Activated T-cell treated with anti-CD3 and anti-CD28 coated beads for 4 hours (primary cell): ENCODE measurements around the gene STK33.

Experiments
- DNase-seq: peaks from one replicate; pipeline ENCODE4 v3.0.0-alpha.2; 2020

The STK33 gene

DNA sequence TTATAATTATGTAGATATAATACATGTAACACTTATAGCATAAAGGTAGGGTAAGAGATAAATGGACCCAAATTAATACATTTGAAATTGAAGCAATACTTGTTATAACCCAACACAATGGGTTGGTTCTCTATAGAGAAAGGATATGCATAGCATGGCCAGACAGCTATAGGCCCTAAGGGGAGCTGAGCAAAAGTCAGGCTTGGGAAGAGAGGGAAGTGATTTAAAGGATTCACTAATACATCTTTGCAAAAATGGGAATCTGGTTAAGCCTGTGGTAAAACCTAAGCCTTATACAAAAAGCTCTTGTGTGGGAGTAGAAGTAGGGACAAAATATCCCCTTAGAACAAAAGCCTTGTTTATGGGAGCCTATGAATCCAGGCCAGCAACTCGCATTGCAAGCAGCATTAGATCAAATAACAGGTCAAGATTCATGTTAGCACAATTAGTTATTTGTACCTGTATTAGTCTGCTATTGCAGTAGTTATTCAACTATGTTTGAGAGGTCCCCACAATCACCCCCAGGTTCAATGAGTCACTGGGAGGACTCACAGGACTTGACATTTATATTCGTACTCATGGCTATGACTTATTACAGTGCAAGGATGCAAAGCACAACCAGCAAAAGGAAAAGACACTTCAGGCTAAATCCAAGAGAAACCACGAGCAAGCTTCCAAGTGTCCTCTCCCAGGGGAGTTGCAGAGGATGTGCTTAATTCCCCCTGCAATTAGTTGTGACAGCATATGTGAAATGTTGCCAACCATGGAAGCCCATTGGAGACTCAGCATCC lies 185.7 kb downstream of the STK33 start:
- DNase-seq, result no peak

- no peak for DNase-seq
These were observed 190.7 kb downstream of the STK33 start for GRCh38 chr11:8403310-8403709.

DNA sequence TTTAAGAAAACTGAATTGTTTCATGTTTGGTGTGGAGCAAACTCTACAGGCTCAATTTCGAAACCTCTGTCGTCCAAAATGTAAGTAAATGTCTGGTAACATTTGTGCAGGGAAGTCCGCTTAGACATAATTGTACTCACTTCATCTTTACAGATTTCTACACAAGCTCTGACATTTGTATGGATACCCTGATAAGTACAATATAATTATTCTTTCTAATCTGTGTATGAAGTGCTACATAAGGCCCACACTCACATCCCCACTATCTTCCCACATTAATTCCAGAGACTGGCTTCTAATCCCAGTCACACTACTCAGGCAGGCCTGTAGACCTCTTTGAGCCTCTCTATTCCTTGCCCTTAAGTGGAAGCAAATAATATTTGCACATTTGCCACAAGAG lies 201.1 kb downstream of the STK33 start:
- DNase-seq, result no peak

GRCh38 chr11:8392166-8392565 lies 201.9 kb downstream of the STK33 start:
- no peak for DNase-seq

GRCh38 chr11:8390851-8391612 lies 203.0 kb downstream of the STK33 start:
- DNase-seq, result no peak

DNA sequence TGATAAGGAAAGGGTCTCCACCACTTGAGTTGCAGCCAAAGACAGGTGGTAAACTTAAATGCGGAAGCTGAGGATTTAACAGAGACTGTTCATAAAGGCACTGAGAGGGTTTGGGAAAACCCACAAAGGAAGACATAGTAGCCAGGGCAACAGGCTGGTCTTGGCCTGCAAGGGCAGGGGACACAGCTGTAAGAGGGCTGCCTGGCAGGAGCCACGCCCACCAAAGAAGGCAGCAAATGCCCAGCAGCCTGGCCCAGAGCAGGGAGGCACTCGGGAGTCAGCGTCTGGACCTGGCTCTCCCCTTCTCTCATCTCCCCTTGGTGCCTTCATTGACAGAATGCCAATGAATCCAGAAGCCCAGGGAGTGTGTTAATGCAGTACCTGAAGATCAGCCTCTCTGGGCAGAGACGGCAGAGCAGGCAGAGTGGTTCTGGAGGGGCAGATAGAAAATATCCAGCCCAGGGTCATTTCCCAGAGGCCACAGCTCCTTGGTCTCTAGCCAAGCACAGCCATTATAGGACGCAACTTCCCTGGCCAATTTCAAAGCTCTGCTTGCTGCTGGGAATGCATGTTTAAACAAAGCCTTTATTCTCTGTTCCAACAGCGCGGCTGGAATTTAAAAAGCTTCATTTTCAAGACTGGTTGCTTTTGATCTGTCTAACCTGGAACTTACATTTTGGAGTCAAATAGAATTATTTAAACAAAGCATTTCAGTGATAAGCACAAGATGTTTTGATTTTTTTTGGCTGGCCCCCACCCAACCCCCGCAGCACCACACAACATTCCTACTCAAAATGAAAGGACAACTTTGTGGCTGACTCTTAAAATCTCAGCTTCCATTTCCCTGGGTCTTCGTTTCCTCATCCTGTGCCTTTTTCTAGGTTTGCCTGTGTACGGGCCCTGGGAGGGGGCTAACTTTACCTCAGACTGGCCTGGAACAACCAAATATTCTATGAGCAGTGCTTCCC lies 204.7 kb downstream of the STK33 start:
- no peak for DNase-seq

- DNase-seq, result no peak
These were observed 206.3 kb downstream of the STK33 start for GRCh38 chr11:8387693-8388092.

GRCh38 chr11:8387141-8387540 lies 206.9 kb downstream of the STK33 start:
- DNase-seq, result no peak

DNA sequence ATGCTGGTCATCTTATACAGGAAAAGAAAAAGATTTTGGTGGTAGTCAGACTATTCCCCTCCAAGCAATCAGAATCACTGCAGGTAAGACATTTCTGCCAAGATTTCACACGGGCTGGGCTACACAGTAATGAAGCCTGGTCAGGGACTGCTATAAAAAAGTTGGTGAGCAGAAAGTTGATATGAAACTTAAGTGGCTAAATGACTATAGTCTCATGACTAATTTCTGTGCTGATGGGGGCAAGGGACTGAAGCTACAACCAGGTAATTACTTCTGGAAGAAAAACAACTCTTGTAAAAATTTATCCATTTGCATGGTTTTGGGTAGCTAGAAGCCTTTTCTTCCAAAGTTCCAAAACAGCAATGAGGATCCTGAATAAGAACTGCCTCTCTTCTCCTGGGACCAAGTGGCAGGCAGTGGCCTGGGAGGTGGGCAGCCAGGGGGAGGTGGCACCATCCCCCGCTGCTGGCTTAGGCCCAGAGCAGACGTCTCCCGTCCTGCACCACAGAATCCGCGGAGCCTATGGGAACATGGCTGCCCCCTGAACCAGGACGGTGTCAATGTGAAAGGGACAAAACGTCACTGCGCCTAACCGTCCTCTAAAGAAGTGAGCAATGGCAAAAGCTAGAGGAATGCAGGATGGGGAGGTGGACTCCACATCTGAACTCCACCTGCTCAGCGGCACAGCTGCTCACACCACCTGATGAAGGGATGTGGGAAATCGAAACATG lies 207.7 kb downstream of the STK33 start:
- DNase-seq, result no peak

- no peak for DNase-seq
These were observed 209.7 kb downstream of the STK33 start for GRCh38 chr11:8384199-8384821.

DNA sequence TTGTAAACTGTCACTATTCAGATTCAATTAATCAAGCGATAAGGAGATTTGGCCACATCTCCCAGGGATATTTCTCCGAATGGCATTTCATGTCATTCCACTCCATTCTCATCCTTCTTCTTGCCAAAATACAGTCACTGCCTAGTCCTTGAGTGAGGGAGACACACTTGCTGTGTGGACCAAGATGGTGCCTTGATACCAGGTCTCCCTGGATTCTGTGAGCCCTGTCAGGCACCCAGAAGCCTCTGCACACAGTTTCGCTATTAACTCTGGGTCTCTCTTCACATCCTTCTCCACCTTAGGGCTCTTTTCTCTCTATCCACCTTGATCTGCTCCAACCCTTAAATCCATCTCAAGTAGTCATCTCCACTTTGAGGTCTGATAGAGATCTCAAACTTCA lies 210.4 kb downstream of the STK33 start:
- no peak for DNase-seq

- no peak for DNase-seq
These were observed 210.8 kb downstream of the STK33 start for GRCh38 chr11:8383227-8383626.

GRCh38 chr11:8382436-8383053 lies 211.5 kb downstream of the STK33 start:
- no peak for DNase-seq

- DNase-seq, result no peak
These were observed 212.1 kb downstream of the STK33 start for GRCh38 chr11:8381871-8382396.

GRCh38 chr11:8381343-8381742 lies 212.7 kb downstream of the STK33 start:
- no peak for DNase-seq

DNA sequence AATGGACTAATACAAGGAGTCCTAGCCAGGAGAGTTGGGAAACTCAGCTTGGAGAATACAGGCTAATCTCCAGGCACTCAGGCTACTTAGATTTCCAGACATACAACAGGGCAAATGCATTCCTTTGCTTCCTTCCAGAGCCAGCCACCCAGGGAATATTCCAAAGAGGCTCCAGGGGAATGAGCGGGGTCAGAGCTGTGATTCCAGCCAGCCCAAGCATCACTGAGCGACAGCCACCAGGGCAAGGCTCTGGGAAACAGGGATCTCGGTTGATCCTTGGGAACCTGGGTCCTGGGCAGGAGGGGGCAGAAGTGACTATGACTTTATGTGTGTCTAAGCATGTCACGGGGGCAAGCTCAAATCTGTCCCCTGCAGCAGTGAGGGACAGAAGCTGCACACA lies 218.1 kb downstream of the STK33 start:
- no peak for DNase-seq

- no peak for DNase-seq
These were observed 218.6 kb downstream of the STK33 start for GRCh38 chr11:8375460-8375859.

DNA sequence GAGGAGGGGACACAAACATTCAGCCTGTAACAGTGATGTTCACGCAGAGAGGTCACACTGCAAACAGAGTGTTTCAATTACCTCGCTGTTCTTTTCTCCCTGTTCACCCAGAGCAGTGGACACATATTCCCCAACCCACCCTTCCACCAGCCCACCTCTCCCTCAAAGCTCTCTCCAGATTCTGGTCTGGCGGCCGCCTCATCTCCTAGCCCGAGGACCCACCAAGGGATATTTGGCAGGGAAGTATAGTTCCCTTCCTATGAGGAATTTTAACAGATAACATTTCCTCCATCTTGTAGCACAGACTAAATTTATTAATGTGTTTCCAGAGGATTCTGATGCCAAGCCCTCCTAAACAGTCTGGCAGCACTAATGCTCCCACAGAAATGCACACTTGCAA lies 219.3 kb downstream of the STK33 start:
- DNase-seq, result no peak

GRCh38 chr11:8373519-8374432 lies 220.3 kb downstream of the STK33 start:
- DNase-seq, result no peak
